ENCODE results near the gene TENM4. TPM values are rescaled to one million over a fixed set of nuclear protein-coding genes. Genes with fewer than 3 reads are reported as not detected.

The TENM4 gene
- polyA plus RNA-seq, 1 of the 3 experiments (the other 2 are of a cell fraction), result 16.7 TPM

GRCh38 chr11:78783301-78783700, 657.5 kb downstream of the TENM4 start:
- TF ChIP-seq TEAD4 (IDR thresholded peaks at IDR 0.05; ENCODE audit: borderline replicate concordance, insufficient read depth) (no peak), MEF2A (IDR thresholded peaks at IDR 0.05; ENCODE audit: borderline replicate concordance, low read depth) (no peak), RFX5 (IDR thresholded peaks at IDR 0.05; ENCODE audit: low read length) (no peak), EP300 (IDR thresholded peaks at IDR 0.05; ENCODE audit: borderline replicate concordance in 1 of 2, low read depth in 1 of 2, low read length in 1 of 2) (no peak), POLR2AphosphoS5 (IDR thresholded peaks at IDR 0.05; ENCODE audit: low read depth, low read length) (no peak), USF1 (IDR thresholded peaks at IDR 0.05; ENCODE audit: borderline replicate concordance, low read depth) (no peak), SMC3 (IDR thresholded peaks at IDR 0.05; ENCODE audit: low read depth, low read length) (no peak), ELF1 (IDR thresholded peaks at IDR 0.05) (no peak), FOSL2 (IDR thresholded peaks at IDR 0.05; ENCODE audit: borderline replicate concordance, low read depth) (no peak), MAX (IDR thresholded peaks at IDR 0.05; ENCODE audit: low read depth) (no peak)
- TF ChIP-seq, protein P1, sequence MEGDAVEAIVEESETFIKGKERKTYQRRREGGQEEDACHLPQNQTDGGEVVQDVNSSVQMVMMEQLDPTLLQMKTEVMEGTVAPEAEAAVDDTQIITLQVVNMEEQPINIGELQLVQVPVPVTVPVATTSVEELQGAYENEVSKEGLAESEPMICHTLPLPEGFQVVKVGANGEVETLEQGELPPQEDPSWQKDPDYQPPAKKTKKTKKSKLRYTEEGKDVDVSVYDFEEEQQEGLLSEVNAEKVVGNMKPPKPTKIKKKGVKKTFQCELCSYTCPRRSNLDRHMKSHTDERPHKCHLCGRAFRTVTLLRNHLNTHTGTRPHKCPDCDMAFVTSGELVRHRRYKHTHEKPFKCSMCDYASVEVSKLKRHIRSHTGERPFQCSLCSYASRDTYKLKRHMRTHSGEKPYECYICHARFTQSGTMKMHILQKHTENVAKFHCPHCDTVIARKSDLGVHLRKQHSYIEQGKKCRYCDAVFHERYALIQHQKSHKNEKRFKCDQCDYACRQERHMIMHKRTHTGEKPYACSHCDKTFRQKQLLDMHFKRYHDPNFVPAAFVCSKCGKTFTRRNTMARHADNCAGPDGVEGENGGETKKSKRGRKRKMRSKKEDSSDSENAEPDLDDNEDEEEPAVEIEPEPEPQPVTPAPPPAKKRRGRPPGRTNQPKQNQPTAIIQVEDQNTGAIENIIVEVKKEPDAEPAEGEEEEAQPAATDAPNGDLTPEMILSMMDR (IDR thresholded peaks at IDR 0.05), result no peak

DNA sequence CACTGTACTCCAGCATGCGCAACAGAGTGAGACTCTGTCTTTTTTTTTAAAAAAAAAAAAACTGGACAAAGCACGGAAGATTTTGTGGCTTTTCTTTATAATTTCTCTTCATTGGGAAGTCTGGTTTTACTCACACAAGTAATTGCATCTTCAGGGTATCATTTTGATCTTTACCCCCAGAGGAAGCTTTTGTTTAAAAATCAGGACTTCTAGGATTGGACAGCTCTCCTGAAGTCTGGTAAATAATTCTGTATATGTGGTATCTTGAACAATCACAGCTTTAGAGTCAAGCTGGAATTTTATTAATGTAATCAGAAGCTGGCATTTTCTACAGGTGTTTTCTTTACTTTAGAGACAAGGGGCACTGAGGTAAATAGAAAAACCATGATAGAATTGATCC, 658.1 kb downstream of the TENM4 start:
- peaks cover 15% of the 10 kb centered on the region for H3F3A ChIP-seq (replicated peaks; ENCODE audit: insufficient read depth)
- WGBS (ENCODE audit: low lambda C conversion rate), result 66% methylated on average over 2 of the region's 2 CpGs
- no peak overlapping the region for H3K9ac ChIP-seq
- peak overlapping the region in 1 of 2 experiments; percentile 64; a peak in 1 of 4 replicates for H3K27ac ChIP-seq (ENCODE audit: low read depth in 2 of 2, low read length in 1 of 2)
- no peak for DNase-seq
- H3K79me2 ChIP-seq (ENCODE audit: insufficient read depth), result no peaks in the 10 kb centered on the region
- no peak for TF ChIP-seq YY1 (IDR thresholded peaks at IDR 0.05; ENCODE audit: low read depth)
- TF ChIP-seq, protein P2, sequence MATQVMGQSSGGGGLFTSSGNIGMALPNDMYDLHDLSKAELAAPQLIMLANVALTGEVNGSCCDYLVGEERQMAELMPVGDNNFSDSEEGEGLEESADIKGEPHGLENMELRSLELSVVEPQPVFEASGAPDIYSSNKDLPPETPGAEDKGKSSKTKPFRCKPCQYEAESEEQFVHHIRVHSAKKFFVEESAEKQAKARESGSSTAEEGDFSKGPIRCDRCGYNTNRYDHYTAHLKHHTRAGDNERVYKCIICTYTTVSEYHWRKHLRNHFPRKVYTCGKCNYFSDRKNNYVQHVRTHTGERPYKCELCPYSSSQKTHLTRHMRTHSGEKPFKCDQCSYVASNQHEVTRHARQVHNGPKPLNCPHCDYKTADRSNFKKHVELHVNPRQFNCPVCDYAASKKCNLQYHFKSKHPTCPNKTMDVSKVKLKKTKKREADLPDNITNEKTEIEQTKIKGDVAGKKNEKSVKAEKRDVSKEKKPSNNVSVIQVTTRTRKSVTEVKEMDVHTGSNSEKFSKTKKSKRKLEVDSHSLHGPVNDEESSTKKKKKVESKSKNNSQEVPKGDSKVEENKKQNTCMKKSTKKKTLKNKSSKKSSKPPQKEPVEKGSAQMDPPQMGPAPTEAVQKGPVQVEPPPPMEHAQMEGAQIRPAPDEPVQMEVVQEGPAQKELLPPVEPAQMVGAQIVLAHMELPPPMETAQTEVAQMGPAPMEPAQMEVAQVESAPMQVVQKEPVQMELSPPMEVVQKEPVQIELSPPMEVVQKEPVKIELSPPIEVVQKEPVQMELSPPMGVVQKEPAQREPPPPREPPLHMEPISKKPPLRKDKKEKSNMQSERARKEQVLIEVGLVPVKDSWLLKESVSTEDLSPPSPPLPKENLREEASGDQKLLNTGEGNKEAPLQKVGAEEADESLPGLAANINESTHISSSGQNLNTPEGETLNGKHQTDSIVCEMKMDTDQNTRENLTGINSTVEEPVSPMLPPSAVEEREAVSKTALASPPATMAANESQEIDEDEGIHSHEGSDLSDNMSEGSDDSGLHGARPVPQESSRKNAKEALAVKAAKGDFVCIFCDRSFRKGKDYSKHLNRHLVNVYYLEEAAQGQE (IDR thresholded peaks at IDR 0.05; ENCODE audit: low read depth, low read length), result peak; percentile 78
- ChIA-PET POLR2A (no interaction called here), CTCF (interaction anchor here (0.8 to 1.8 kb wide), 2 partner anchors 16 to 63 kb away, joined by 3 to 8 read pairs; no protein-coding TSS in a partner anchor)
- peaks cover 4 to 21% of the 10 kb centered on the region in 2 experiments for H3K36me3 ChIP-seq (replicated peaks in 1 of 2; ENCODE audit: control insufficient read depth in 1 of 2, insufficient read depth in 2 of 2, low read length in 1 of 2)
- no peak overlapping the region for H3K4me3 ChIP-seq (ENCODE audit: low read depth in 2 of 2, low read length in 1 of 2)
- H3K4me2 ChIP-seq, result no peak overlapping the region
- no peaks in the 10 kb centered on the region for H3K9me3 ChIP-seq
- no peaks in the 10 kb centered on the region for H4K20me1 ChIP-seq (ENCODE audit: insufficient read depth)
- H3K4me1 ChIP-seq (ENCODE audit: control insufficient read depth in 1 of 2, insufficient read depth in 2 of 2, low read depth in 1 of 2, low read length in 1 of 2), result peaks cover 9 to 26% of the 10 kb centered on the region in 2 experiments; a peak in 3 of 4 replicates
- H3K27me3 ChIP-seq (ENCODE audit: insufficient read depth), result no peaks in the 10 kb centered on the region
- no peak overlapping the region for H2AFZ ChIP-seq (ENCODE audit: low read depth)
- H3K9me2 ChIP-seq, result no peaks in the 10 kb centered on the region

More at GRCh38 chr11:78783301-78783700, 657.5 kb downstream of the TENM4 start:
- no peaks in the 10 kb centered on the region for H3K79me2 ChIP-seq (ENCODE audit: insufficient read depth)
- peak overlapping the region in 1 of 2 experiments; percentile 64; a peak in 2 of 4 replicates for H3K27ac ChIP-seq (ENCODE audit: low read depth in 2 of 2, low read length in 1 of 2)
- H3K27me3 ChIP-seq (ENCODE audit: insufficient read depth), result no peaks in the 10 kb centered on the region
- H3K4me1 ChIP-seq (ENCODE audit: control insufficient read depth in 1 of 2, insufficient read depth in 2 of 2, low read depth in 1 of 2, low read length in 1 of 2), result peaks cover 9 to 28% of the 10 kb centered on the region in 2 experiments; a peak in 3 of 4 replicates
- no peak overlapping the region for H2AFZ ChIP-seq (ENCODE audit: low read depth)
- WGBS (ENCODE audit: low lambda C conversion rate), result 100% methylated on average over 1 of the region's 1 CpG
- no peak overlapping the region for H3K4me3 ChIP-seq (ENCODE audit: low read depth in 2 of 2, low read length in 1 of 2)
- no peaks in the 10 kb centered on the region for H3K9me3 ChIP-seq
- ChIA-PET CTCF (interaction anchor here (0.5 to 3.5 kb wide), 6 partner anchors 14 to 170 kb away, joined by 3 to 21 read pairs (median 6); no protein-coding TSS in a partner anchor), POLR2A (no interaction called here)
- H4K20me1 ChIP-seq (ENCODE audit: insufficient read depth), result no peaks in the 10 kb centered on the region
- no peak for DNase-seq
- no peak overlapping the region for H3K9ac ChIP-seq
- no peaks in the 10 kb centered on the region for H3K9me2 ChIP-seq
- H3K4me2 ChIP-seq, result no peak overlapping the region
- H3F3A ChIP-seq (replicated peaks; ENCODE audit: insufficient read depth), result peaks cover 15% of the 10 kb centered on the region
- peaks cover 4 to 24% of the 10 kb centered on the region in 2 experiments for H3K36me3 ChIP-seq (replicated peaks in 1 of 2; ENCODE audit: control insufficient read depth in 1 of 2, insufficient read depth in 2 of 2, low read length in 1 of 2)

Data from SK-N-SH (cell line).